ENCODE measurements around the gene EN2.

The EN2 gene

DNA sequence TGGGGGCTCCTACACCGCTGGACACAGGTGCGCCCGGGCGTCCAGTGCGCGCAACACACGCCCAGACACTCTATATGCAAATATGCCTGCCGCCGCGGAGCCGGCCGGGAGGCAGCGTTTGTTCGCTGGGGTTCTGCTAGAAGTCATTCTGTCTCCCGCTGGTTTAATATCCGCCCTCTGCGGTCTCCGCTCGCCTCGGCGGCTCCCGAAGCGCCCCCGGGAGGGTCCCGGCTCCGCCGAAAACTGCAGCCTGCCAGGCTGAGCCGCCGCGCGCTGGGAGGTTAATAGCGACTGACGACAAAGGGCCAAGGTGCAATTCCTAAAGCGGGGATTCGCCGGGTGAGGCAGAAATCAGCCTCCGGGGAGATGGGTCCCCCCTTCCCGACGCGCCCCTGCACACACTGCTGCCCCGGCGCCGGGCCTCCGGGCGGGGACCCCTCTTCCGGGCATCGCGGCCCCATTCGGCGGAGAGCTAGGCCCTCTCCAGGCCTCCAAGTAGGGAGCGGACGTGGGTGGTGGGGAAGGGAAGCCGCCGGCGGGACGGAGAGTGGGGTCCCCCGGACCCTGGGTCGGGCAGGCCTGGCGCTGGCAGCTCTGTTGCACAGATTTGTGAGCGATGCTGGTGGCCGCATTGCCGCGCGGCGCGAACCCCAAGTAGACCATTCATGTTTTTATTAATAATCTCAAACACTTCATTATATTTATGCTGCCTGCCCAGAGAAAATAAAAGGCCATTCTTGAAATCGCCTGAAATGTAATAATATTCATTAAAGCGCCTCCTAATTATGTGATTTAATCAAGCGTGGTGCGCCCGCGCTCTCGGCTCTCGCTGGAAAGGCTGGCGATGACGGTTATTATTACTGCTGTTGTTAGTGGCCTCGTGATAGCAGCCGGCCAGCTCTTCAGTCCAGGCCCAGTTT lies 9.1 kb downstream of the EN2 start:
- ATAC-seq (replicated peaks) (peak; percentile 53), DNase-seq (peak in 1 of 3 experiments; percentile 9)
- H3K4me1 Mint-ChIP-seq (ENCODE audit: low read depth in 2 of 2), result peaks cover 0 to 4% of the 10 kb centered on the region in 2 donors
- no peak overlapping the region for H3K27ac Mint-ChIP-seq
- H3K4me3 Mint-ChIP-seq, result peak overlapping the region; percentile 17 to 46
- peaks cover 8% of the 10 kb centered on the region for H3K36me3 Mint-ChIP-seq (ENCODE audit: insufficient read depth)
- H3K27me3 Mint-ChIP-seq, result peaks cover 90 to 98% of the 10 kb centered on the region in 2 donors
- H3K9me3 Mint-ChIP-seq, result no peaks in the 10 kb centered on the region

DNA sequence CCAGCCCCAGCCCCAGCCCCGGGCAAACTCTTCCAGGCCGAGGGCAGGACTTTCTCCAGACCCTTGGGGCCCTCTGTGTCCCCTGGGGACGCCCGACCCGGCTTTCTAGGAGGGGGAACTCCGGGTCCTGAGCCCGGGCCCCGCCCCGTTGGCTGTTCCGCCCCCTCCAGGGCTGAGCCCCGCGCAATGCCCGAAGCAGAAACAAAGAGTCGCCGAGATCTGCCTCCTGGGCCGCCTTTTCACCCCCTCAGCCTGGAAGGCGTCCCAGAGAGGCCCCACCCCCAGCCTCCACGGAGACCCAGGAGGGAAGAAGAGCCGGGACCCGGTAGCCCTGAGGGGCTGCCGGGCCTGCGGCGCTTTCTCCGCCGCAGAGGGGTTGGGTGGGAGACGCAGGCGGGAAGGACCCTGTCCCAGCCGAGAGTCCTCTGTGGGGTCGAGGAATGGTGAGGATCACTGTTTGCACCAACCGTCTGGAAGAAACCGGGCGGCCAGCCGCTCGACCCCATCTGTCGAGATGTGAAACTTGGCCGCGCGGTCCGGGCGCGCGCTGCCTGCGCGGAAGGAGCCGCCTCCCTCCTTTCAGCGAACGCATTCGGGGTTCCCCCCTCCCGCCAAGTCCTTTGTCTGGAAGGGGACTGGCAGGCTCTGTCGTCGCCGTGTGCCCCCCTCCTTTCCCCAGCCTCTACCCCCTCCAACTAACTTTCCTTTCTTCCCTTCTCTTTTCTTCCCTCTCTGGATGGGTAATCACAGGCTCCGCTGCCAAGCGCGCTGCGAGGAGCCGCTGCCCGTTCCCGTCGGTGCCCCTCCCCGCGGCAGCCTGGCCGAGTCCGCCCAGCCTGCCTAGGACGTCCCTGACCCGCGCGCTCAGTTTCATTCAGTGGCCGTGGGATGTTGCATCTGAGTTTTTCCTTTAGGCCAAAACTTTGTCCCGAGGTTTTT lies 10.2 kb downstream of the EN2 start:
- DNase-seq (no peak), ATAC-seq (replicated peaks) (no peak)
- peaks cover 90 to 98% of the 10 kb centered on the region in 2 donors for H3K27me3 Mint-ChIP-seq
- no peak overlapping the region for H3K27ac Mint-ChIP-seq
- peak overlapping the region in 1 of 2 donors; percentile 55 for H3K4me3 Mint-ChIP-seq
- H3K36me3 Mint-ChIP-seq (ENCODE audit: insufficient read depth), result peaks cover 8% of the 10 kb centered on the region
- peaks cover 0 to 4% of the 10 kb centered on the region in 2 donors for H3K4me1 Mint-ChIP-seq (ENCODE audit: low read depth in 2 of 2)
- no peaks in the 10 kb centered on the region for H3K9me3 Mint-ChIP-seq

DNA sequence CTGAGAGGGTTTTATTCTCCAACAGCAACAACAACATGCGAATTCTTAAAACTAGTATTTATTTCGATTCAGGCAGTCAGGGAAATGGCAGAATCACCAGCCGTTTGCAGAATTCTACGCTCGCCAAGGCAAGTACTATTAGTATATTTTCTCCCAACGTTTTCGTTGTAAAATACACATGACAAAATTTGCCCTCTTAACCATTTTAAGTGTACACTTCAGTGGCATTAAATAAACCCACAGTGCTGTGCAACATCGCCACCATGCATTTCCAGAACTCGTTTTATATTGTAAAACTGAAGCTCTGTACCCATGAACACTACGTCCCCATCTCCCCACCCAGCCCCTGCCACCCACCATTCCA lies 10.8 kb downstream of the EN2 start:
- Mint-ChIP-seq H3K4me1 (ENCODE audit: low read depth in 2 of 2) (peaks cover 0 to 4% of the 10 kb centered on the region in 2 donors), H3K36me3 (ENCODE audit: insufficient read depth) (peaks cover 5% of the 10 kb centered on the region), H3K9me3 (no peaks in the 10 kb centered on the region), H3K4me3 (peak overlapping the region in 1 of 2 donors; percentile 55), H3K27me3 (peaks cover 90 to 98% of the 10 kb centered on the region in 2 donors), H3K27ac (no peak overlapping the region)
- DNase-seq (no peak), ATAC-seq (replicated peaks) (no peak)

DNA sequence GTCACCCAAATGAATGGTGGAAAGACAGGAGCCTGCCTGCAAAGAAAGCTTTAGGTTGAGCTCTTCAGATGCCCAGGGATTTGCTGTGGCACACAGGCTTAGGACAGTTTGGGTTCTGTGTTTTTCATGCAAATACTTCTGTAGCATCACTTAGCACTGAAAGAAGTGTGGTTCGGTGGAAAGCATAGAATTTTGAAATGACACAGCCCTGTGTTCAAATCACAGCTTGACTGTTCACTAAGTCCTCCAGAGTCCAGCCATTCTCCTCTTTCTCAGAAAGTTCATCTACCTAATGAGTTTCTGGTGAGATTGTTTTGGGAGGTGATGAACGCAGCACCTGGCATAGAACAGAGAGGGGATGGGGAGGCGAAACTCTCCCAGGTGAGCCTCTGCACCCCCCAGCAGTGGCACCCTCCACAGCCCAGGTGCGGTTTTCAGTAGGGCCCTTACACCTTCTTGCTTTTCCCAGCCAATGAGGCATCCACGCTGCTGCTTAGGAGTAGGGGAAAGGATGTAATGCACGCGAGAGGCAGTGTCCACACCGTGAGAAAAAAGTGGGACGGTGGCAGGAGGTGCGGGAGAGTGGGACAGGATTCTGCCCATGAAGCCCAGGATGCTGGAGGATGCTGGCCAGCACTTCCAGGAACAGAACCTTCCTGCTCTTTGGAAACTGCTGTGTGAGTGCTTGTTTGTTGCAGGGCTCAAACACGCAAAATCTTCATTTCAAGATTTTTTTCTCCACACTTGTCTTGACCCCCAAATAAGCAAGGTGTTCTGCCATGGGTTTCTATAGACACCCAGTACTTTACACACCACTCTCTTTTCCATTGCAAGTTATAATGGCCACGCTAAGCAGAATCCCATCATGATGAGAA lies 11.6 kb downstream of the EN2 start:
- DNase-seq (no peak), ATAC-seq (replicated peaks) (no peak)
- Mint-ChIP-seq H3K9me3 (no peaks in the 10 kb centered on the region), H3K4me1 (ENCODE audit: low read depth in 2 of 2) (peaks cover 0 to 4% of the 10 kb centered on the region in 2 donors), H3K27me3 (peaks cover 90 to 100% of the 10 kb centered on the region in 2 donors), H3K4me3 (no peak overlapping the region), H3K27ac (no peak overlapping the region), H3K36me3 (ENCODE audit: insufficient read depth) (peaks cover 5% of the 10 kb centered on the region)

DNA sequence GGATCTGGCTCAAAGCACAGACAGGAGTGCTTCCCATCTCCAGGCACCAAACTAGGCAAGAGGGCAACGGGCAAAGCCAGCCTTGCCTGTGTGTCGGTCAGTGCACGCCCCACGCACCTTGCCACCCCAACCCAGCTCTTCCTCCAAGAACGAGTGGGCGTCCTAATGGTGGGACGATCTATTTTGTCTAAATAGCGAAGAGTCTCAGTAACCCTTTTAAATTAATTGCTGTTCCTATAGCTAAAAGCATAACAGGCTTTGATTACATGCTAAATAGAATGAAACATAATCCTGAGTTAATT lies 12.2 kb downstream of the EN2 start:
- ATAC-seq (replicated peaks) (no peak), DNase-seq (no peak)
- Mint-ChIP-seq H3K4me3 (no peak overlapping the region), H3K27ac (no peak overlapping the region), H3K9me3 (no peaks in the 10 kb centered on the region), H3K27me3 (peaks cover 90 to 100% of the 10 kb centered on the region in 2 donors), H3K4me1 (ENCODE audit: low read depth in 2 of 2) (peaks cover 0 to 4% of the 10 kb centered on the region in 2 donors), H3K36me3 (ENCODE audit: insufficient read depth) (peaks cover 4% of the 10 kb centered on the region)

DNA sequence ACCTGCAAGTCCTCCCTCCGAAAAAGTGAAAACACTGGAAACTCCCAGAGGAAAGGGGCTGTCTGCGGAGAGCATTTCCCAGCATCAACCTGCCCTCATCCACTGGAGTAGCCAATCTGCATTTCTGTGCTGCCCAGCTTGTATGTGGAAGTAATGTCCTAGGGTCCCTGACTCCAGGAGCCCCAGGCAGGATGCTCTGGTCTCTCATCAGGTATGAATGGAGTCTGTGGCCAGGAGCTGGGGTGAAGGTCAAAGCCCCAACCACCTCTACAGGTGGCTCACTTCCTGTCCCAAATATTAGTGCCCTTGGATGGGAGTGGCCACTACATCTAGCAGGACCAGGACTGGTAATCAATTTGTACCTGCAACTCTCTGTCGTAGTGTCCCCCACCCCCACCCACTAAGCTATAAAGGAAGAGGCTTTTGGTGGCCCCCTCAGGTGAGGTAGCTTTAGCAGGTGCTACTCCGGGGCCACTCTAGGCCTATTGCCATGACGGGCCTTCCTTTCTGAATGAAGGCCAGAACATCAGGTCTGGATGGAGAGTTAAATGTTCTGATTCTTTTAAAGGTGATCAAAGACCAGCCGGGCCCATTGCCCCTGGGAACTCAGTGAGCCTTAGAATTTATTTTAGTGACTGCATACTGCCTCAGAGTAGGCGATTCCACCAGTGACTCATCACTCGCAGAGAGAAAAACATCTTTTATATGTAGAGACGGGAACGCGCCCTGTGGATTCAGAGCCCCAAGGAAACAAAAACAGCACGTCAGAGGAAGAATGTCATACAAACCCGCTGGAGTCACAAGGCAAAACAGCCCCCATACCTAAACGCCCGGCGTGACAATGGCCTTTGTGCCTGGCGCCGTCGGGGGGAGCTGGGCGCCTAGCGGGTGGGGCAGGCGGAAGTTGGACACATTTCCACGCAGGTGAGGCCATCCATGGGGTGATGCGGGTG lies 13.0 kb downstream of the EN2 start:
- Mint-ChIP-seq H3K4me3 (no peak overlapping the region), H3K9me3 (no peaks in the 10 kb centered on the region), H3K4me1 (ENCODE audit: low read depth in 2 of 2) (peaks cover 0 to 4% of the 10 kb centered on the region in 2 donors), H3K27ac (no peak overlapping the region), H3K27me3 (peaks cover 89 to 100% of the 10 kb centered on the region in 2 donors), H3K36me3 (ENCODE audit: insufficient read depth) (no peaks in the 10 kb centered on the region)
- no peak for ATAC-seq (replicated peaks)
- DNase-seq, result no peak

DNA sequence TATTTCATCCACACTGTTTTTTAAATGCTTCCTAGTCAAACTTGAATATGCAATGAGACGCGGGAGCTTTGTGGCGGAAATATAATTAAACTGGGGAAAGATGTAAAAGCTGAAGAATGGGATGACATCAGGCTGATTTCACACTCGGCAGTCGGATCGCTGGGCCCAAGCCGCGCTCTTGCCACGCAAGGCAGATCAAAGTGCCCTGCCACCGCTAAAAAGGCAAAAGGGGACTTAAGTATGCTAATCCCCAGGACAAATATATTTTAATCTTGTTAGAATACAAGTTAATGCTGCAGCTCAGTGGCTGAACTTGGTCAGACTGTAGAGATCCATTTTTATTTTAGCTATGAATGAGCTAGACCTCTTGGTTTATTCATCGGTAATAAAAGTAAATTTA lies 13.8 kb downstream of the EN2 start:
- Mint-ChIP-seq H3K4me1 (ENCODE audit: low read depth in 2 of 2) (peaks cover 0 to 4% of the 10 kb centered on the region in 2 donors), H3K36me3 (ENCODE audit: insufficient read depth) (no peaks in the 10 kb centered on the region), H3K9me3 (no peaks in the 10 kb centered on the region), H3K27ac (no peak overlapping the region), H3K27me3 (peaks cover 90 to 100% of the 10 kb centered on the region in 2 donors), H3K4me3 (no peak overlapping the region)
- no peak for ATAC-seq (replicated peaks)
- DNase-seq, result no peak

DNA sequence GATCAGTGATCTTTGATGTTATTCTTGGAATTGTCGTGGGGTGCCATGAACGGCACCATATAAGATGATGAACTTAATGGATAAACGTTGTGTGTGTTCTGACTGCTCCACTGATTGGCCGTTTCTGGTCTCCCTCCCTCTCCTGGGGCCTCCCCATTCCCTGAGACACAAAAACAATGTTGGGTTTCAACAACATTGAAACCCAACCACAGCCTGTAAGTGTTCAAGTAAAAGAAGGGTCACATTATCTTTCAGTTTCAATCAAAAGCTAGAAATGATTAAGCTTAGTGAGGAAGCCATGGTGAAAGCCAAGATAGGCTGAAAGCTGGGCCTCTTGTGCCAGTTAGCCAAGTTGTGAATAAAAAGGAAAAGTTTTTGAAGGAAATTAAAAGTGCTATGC lies 19.5 kb downstream of the EN2 start:
- H3K4me3 Mint-ChIP-seq, result no peak overlapping the region
- no peaks in the 10 kb centered on the region for H3K4me1 Mint-ChIP-seq (ENCODE audit: low read depth in 2 of 2)
- H3K36me3 Mint-ChIP-seq (ENCODE audit: insufficient read depth), result no peaks in the 10 kb centered on the region
- H3K27ac Mint-ChIP-seq, result no peak overlapping the region
- ATAC-seq (replicated peaks) (no peak), DNase-seq (no peak)
- H3K27me3 Mint-ChIP-seq, result peaks cover 61 to 88% of the 10 kb centered on the region in 2 donors
- H3K9me3 Mint-ChIP-seq, result peaks cover 1 to 9% of the 10 kb centered on the region in 2 donors

DNA sequence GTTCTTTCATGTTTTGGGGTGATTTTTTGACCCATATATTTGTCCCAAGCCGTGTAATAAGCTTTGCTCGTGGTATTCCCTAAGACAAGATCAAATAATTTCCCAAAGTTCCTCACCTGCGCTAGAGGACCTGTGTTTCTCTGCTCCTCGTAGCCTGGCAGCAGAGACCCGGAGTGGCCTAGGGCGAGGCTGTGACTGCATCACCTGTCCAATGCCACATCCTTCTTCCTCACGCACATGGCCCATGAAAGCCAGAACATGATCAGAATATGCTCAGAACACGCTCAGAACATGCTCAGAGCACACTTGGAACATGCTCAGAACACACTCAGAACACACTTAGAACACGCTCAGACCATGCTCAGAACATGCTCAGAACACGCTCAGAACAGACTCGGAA lies 23.8 kb downstream of the EN2 start:
- ATAC-seq (replicated peaks), result no peak
- peaks cover 26 to 83% of the 10 kb centered on the region in 2 donors for H3K27me3 Mint-ChIP-seq

DNA sequence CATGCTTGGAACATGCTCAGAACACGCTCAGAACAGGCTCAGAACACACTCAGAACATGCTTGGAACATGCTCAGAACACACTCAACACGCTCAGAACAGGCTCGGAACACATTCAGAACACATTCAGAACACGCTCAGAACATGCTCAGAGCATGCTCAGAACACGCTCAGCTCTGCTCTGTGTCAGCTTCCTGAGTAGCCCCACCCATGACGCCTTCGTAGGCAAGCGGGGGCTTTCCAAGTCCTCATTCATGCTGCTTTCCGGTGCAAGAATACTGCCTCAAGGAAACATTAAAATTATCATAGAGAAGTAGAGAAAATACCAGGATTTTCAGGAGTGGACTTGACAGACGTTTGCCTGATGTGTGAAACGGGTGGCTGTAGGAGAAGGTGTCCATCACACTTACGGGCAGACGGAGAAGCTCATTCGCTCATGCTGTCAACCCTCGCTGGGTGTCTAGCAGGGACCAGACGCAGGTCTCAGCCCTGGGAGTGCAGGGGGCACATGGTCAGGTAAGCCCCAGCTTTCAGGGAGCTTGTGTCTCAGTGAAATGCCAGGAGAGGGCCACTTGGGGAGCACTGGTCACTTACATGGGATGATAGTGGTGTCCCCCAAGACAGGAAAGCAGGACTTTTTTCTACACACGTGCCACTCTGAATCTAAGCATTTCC lies 24.7 kb downstream of the EN2 start:
- H3K4me1 Mint-ChIP-seq (ENCODE audit: low read depth in 2 of 2), result peaks cover 0 to 3% of the 10 kb centered on the region in 2 donors
- peak overlapping the region; percentile 39 to 83 for H3K27ac Mint-ChIP-seq
- peaks cover 25 to 80% of the 10 kb centered on the region in 2 donors for H3K27me3 Mint-ChIP-seq
- peaks cover 1 to 9% of the 10 kb centered on the region in 2 donors for H3K9me3 Mint-ChIP-seq
- H3K36me3 Mint-ChIP-seq (ENCODE audit: insufficient read depth), result peaks cover 3% of the 10 kb centered on the region
- DNase-seq (peak in 1 of 3 experiments; percentile 14), ATAC-seq (replicated peaks) (peak; percentile 75)
- H3K4me3 Mint-ChIP-seq, result peak overlapping the region; percentile 53 to 62

More for the DNA sequence above, 23.8 kb downstream of the EN2 start:
- Mint-ChIP-seq H3K4me1 (ENCODE audit: low read depth in 2 of 2) (peaks cover 0 to 3% of the 10 kb centered on the region in 2 donors), H3K4me3 (no peak overlapping the region), H3K27ac (no peak overlapping the region), H3K36me3 (ENCODE audit: insufficient read depth) (peaks cover 2% of the 10 kb centered on the region), H3K9me3 (peaks cover 1 to 9% of the 10 kb centered on the region in 2 donors)
- DNase-seq, result no peak

DNA sequence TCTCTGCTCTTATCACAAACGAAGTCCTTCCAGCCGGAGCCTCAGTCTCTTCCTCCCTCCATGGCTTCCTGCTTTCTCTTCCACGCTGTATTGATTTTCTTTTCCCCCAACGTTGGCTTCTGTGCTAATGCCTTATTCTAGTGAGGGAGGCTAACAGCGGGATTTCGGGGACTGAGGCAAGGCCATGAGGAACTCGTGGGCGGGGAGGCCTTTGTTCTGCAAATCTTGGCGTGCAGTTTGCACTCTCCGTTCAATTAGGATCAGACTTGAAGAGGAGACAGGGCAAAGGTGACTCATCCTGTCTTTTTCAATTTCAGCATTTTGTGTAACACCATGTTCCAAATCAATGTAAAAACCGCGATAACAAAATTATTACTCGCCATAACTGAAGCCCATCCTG lies 25.3 kb downstream of the EN2 start:
- Mint-ChIP-seq H3K36me3 (ENCODE audit: insufficient read depth) (peaks cover 3% of the 10 kb centered on the region), H3K9me3 (peaks cover 1 to 9% of the 10 kb centered on the region in 2 donors), H3K27ac (peak overlapping the region in 1 of 2 donors; percentile 83), H3K27me3 (peaks cover 27 to 80% of the 10 kb centered on the region in 2 donors), H3K4me3 (peak overlapping the region in 1 of 2 donors; percentile 12), H3K4me1 (ENCODE audit: low read depth in 2 of 2) (peaks cover 0 to 3% of the 10 kb centered on the region in 2 donors)
- ATAC-seq (replicated peaks), result no peak
- DNase-seq, result no peak

All from effector memory CD8-positive, alpha-beta T cell (primary cell).